Fibroblast of the conjunctiva (primary cell): ENCODE measurements around the gene EDC3.
"Not testable (repeated sequence)": the region's sequence is repeated elsewhere in the genome, so short reads cannot be mapped to it uniquely, and the experiment has no call there.

Source experiments
- DNase-seq: peaks from one replicate; pipeline ENCODE4 v3.0.0-alpha.2; 2010; ENCODE audit warnings: low read depth

Gene EDC3

GRCh38 chr15:74648051-74648842, 47.6 kb downstream of the EDC3 start:
- DNase-seq = no peak

GRCh38 chr15:74646480-74646879, 49.3 kb downstream of the EDC3 start:
- DNase-seq = no peak

- no peak for DNase-seq
Observed at GRCh38 chr15:74643665-74644204, 52.1 kb downstream of the EDC3 start.

- DNase-seq = peak; percentile 17
Observed at GRCh38 chr15:74642734-74643664, 52.8 kb downstream of the EDC3 start.

- DNase-seq = no peak
Observed at GRCh38 chr15:74642348-74642733, 53.5 kb downstream of the EDC3 start.

- no peak for DNase-seq
Observed at GRCh38 chr15:74641151-74641550, 54.7 kb downstream of the EDC3 start.

GRCh38 chr15:74636984-74637383, 58.8 kb downstream of the EDC3 start:
- no peak for DNase-seq

GRCh38 chr15:74635228-74635627, 60.6 kb downstream of the EDC3 start:
- peak; percentile 38 for DNase-seq

GRCh38 chr15:74633781-74634180, 62.0 kb downstream of the EDC3 start:
- DNase-seq = no peak

- no peak for DNase-seq
Observed at GRCh38 chr15:74632601-74633000, 63.2 kb downstream of the EDC3 start.

GRCh38 chr15:74631935-74632560, 63.8 kb downstream of the EDC3 start:
- no peak for DNase-seq

- DNase-seq = no peak
Observed at GRCh38 chr15:74631408-74631807, 64.4 kb downstream of the EDC3 start.

GRCh38 chr15:74631087-74631385, 64.8 kb downstream of the EDC3 start:
- DNase-seq = no peak

- no peak for DNase-seq
Observed at GRCh38 chr15:74630284-74631086, 65.3 kb downstream of the EDC3 start.

- DNase-seq = not testable (repeated sequence)
Observed at GRCh38 chr15:74629696-74630095, 66.1 kb downstream of the EDC3 start.

GRCh38 chr15:74628949-74629348, 66.9 kb downstream of the EDC3 start:
- no peak for DNase-seq

- no peak for DNase-seq
Observed at GRCh38 chr15:74628199-74628598, 67.6 kb downstream of the EDC3 start.

- no peak for DNase-seq
Observed at GRCh38 chr15:74627766-74628165, 68.1 kb downstream of the EDC3 start.

- DNase-seq = no peak
Observed at GRCh38 chr15:74626752-74627692, 68.8 kb downstream of the EDC3 start.

GRCh38 chr15:74626336-74626735, 69.5 kb downstream of the EDC3 start:
- DNase-seq = no peak

- DNase-seq = no peak
Observed at GRCh38 chr15:74625693-74626092, 70.1 kb downstream of the EDC3 start.
